Mammary epithelial cell (primary cell): ENCODE data around the gene UNC5C.

Experiments
- EZH2 ChIP-seq: IDR thresholded peaks from 2 replicates; pipeline ENCODE4 v1.6.1; 2012; ENCODE audit warnings: low read length, inconsistent platforms, borderline replicate concordance
- TF ChIP-seq, protein P1 (sequence below), 2 donors: IDR thresholded peaks in 1 of 2; conservative IDR thresholded peaks in 1 of 2; 2 replicates each; pipeline ENCODE4 v1.5.1; 2011 to 2012; ENCODE audit warnings: inconsistent platforms in 2 of 2, low read length in 2 of 2, mild to moderate bottlenecking in 2 of 2, control low read depth in 1 of 2, low read depth in 1 of 2; ENCODE audit not compliant: insufficient read depth in 1 of 2; ENCODE audit errors: extremely low read depth in 1 of 2

DNA sequence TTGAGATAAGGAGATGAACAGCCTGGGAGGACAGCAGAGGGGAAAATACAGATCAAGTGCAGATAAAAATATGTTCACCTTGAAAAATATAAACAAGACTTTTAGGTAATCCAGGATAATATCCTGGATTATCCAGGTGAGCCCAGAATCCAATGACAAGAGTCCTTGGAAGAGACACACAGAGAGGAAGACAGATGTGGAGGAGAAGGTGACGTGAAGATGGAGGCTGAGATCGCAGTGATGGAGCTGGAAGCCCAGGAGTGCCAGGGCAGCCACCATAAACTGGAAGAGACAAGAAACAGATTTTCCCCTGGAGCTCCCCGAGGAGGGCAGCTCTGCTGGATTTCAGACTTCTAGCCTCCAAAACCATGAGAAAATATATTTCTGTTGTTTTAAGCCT, 230.7 kb downstream of the UNC5C start:
- TF ChIP-seq, protein P1, sequence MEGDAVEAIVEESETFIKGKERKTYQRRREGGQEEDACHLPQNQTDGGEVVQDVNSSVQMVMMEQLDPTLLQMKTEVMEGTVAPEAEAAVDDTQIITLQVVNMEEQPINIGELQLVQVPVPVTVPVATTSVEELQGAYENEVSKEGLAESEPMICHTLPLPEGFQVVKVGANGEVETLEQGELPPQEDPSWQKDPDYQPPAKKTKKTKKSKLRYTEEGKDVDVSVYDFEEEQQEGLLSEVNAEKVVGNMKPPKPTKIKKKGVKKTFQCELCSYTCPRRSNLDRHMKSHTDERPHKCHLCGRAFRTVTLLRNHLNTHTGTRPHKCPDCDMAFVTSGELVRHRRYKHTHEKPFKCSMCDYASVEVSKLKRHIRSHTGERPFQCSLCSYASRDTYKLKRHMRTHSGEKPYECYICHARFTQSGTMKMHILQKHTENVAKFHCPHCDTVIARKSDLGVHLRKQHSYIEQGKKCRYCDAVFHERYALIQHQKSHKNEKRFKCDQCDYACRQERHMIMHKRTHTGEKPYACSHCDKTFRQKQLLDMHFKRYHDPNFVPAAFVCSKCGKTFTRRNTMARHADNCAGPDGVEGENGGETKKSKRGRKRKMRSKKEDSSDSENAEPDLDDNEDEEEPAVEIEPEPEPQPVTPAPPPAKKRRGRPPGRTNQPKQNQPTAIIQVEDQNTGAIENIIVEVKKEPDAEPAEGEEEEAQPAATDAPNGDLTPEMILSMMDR (conservative IDR thresholded peaks at IDR 0.05 in 1 of 2, IDR thresholded peaks at IDR 0.05 in 1 of 2; ENCODE audit: extremely low read depth in 1 of 2, insufficient read depth in 1 of 2, low read depth in 1 of 2, low read length in 2 of 2): no peak
- TF ChIP-seq EZH2: no peak
